Measurements from ENCODE around the gene PPM1N. TPM values are rescaled to one million over a fixed set of nuclear protein-coding genes. Genes with fewer than 3 reads are reported as not detected.

Gene PPM1N
- 1 to 10 TPM; 3.3 to 3.5 TPM for total RNA-seq
- polyA plus RNA-seq (2013, experiment 1 of 2) = 3.1 TPM
- polyA plus RNA-seq (2013, experiment 2 of 2) = 4.6 TPM
- 0.23 to 13.7 (median 2.2) reads per million in 172 experiments for total RNA-seq

- intact Hi-C loops (cut with DNase I, micrococcal nuclease) = loop anchor here in 1 of 2 experiments (2.0 kb wide), 1 partner anchor 14 kb away; no protein-coding TSS in a partner anchor
- Histone ChIP-seq H3K36me3 (ENCODE audit: insufficient read depth, low read length) (peaks cover 3% of the 10 kb centered on the region), H3K4me1 (ENCODE audit: insufficient read depth, low read length) (peaks cover 54% of the 10 kb centered on the region), H3K9me3 (ENCODE audit: control insufficient read depth in 1 of 2, insufficient read depth in 1 of 2, low read length in 2 of 2) (peaks cover 0 to 6% of the 10 kb centered on the region in 2 experiments), H3K27ac (ENCODE audit: low read depth in 1 of 2, low read length in 2 of 2) (peak within 1 kb of the TSS in 1 of 2 donors; percentile 29), H3K4me3 (ENCODE audit: low read length) (peak within 1 kb of the TSS; percentile 47), H3K27me3 (ENCODE audit: control insufficient read depth in 1 of 2, insufficient read depth in 2 of 2, low read length in 2 of 2) (peaks cover 9 to 13% of the 10 kb centered on the region in 2 experiments)
- Mint-ChIP-seq H3K9me3 (no peaks in the 10 kb centered on the region), H3K27ac (peak within 1 kb of the TSS; percentile 79), H3K27me3 (peaks cover 15% of the 10 kb centered on the region), H3K36me3 (ENCODE audit: low read depth) (no peaks in the 10 kb centered on the region), H3K4me1 (ENCODE audit: low read depth) (peaks cover 36% of the 10 kb centered on the region), H3K4me3 (peak within 1 kb of the TSS; percentile 87)
- TF ChIP-seq CTCF (IDR thresholded peaks at IDR 0.05) = peak; percentile 35
- DNase-seq (peak; percentile 42 to 87 (median 64)), ATAC-seq (ENCODE audit: poor library complexity) (peak; percentile 58)
- ChIA-PET POLR2A (interaction anchor here (0.7 to 2.2 kb wide), 8 partner anchors 10 to 219 kb away, joined by 3 to 12 read pairs (median 4); no protein-coding TSS in a partner anchor), CTCF (interaction anchor here (0.9 to 5.1 kb wide), 3 partner anchors 13 to 144 kb away, joined by 3 to 32 read pairs (median 8); no protein-coding TSS in a partner anchor)
Measured at GRCh38 chr19:45498411-45499195, at the start of gene PPM1N. PPM1N (plus strand) TSS chr19:45498443; CDS start chr19:45498473, 30 bp downstream.

- DNase-seq = peak in 3 of 14 experiments; percentile 32 to 49 (median 33)
- ChIA-PET CTCF (interaction anchor here (1.2 to 6.4 kb wide), 4 partner anchors 9 to 37 kb away, joined by 4 to 40 read pairs (median 21); partner anchors contain the start of gene FOSB), POLR2A (interaction anchor here (2.5 to 5.4 kb wide), 2 partner anchors 9 to 19 kb away, joined by 13 to 38 read pairs; partner anchors contain the start of gene FOSB)
- H3K27ac Mint-ChIP-seq = peak overlapping the region; percentile 98
- peak overlapping the region; percentile 86 for H3K4me3 Mint-ChIP-seq
- no peaks in the 10 kb centered on the region for H3K27me3 ChIP-seq (ENCODE audit: control insufficient read depth in 1 of 2, insufficient read depth in 2 of 2, low read length in 2 of 2)
- intact Hi-C loops (cut with DNase I, micrococcal nuclease) = no loop called here
- peaks cover 66% of the 10 kb centered on the region for H3K4me1 ChIP-seq (ENCODE audit: insufficient read depth, low read length)
- H3K36me3 ChIP-seq (ENCODE audit: insufficient read depth, low read length) = peaks cover 3% of the 10 kb centered on the region
- TF ChIP-seq CTCF (IDR thresholded peaks at IDR 0.05) = no peak
- peak overlapping the region; percentile 77 for H3K4me3 ChIP-seq (ENCODE audit: low read length)
- H3K9me3 Mint-ChIP-seq = no peaks in the 10 kb centered on the region
- peaks cover 61% of the 10 kb centered on the region for H3K4me1 Mint-ChIP-seq (ENCODE audit: low read depth)
- no peaks in the 10 kb centered on the region for H3K9me3 ChIP-seq (ENCODE audit: control insufficient read depth in 1 of 2, insufficient read depth in 1 of 2, low read length in 2 of 2)
- ATAC-seq (ENCODE audit: poor library complexity) = no peak
- H3K36me3 Mint-ChIP-seq (ENCODE audit: low read depth) = peaks cover 14% of the 10 kb centered on the region
- no peaks in the 10 kb centered on the region for H3K27me3 Mint-ChIP-seq
- H3K27ac ChIP-seq (ENCODE audit: low read depth in 1 of 2, low read length in 2 of 2) = peak overlapping the region in 1 of 2 donors; percentile 99
Measured at GRCh38 chr19:45448887-45449299, 49.4 kb upstream of the PPM1N start.

GRCh38 chr19:45450012-45450333 is 48.3 kb upstream of the PPM1N start:
- Mint-ChIP-seq H3K36me3 (ENCODE audit: low read depth) (peaks cover 14% of the 10 kb centered on the region), H3K4me3 (peak overlapping the region; percentile 97), H3K27ac (peak overlapping the region; percentile 98), H3K9me3 (no peaks in the 10 kb centered on the region), H3K27me3 (no peaks in the 10 kb centered on the region), H3K4me1 (ENCODE audit: low read depth) (peaks cover 55% of the 10 kb centered on the region)
- ChIA-PET CTCF (interaction anchor here (0.6 to 6.4 kb wide), 5 partner anchors 10 to 1333 kb away, joined by 4 to 40 read pairs (median 7); partner anchors contain the start of gene FOSB), POLR2A (interaction anchor here (2.5 to 5.4 kb wide), 2 partner anchors 10 to 18 kb away, joined by 13 to 38 read pairs; partner anchors contain the start of gene FOSB)
- DNase-seq (peak in 3 of 14 experiments; percentile 73 to 84 (median 78)), ATAC-seq (ENCODE audit: poor library complexity) (peak; percentile 15)
- H3K36me3 ChIP-seq (ENCODE audit: insufficient read depth, low read length) = peaks cover 3% of the 10 kb centered on the region
- H3K4me3 ChIP-seq (ENCODE audit: low read length) = peak overlapping the region; percentile 77
- H3K4me1 ChIP-seq (ENCODE audit: insufficient read depth, low read length) = peaks cover 59% of the 10 kb centered on the region
- no peaks in the 10 kb centered on the region for H3K9me3 ChIP-seq (ENCODE audit: control insufficient read depth in 1 of 2, insufficient read depth in 1 of 2, low read length in 2 of 2)
- no peaks in the 10 kb centered on the region for H3K27me3 ChIP-seq (ENCODE audit: control insufficient read depth in 1 of 2, insufficient read depth in 2 of 2, low read length in 2 of 2)
- no peak for TF ChIP-seq CTCF (IDR thresholded peaks at IDR 0.05)
- intact Hi-C loops (cut with DNase I, micrococcal nuclease) = no loop called here
- H3K27ac ChIP-seq (ENCODE audit: low read depth in 1 of 2, low read length in 2 of 2) = peak overlapping the region; percentile 91 to 99
